Activated naive CD4-positive, alpha-beta T cell treated with anti-CD3 and anti-CD28 coated beads for 36 hours (primary cell): ENCODE data around the gene ITGA2. TPM values are rescaled to one million over a fixed set of nuclear protein-coding genes. Genes with fewer than 3 reads are reported as not detected.

ENCODE experiments used
- CTCF ChIA-PET: fragments of 350-600 bp; sonication (Branson Sonifier 250); formaldehyde crosslinking; loops from one replicate; lab custom pipeline; 2021; ENCODE audit warnings: antibody characterized with exemption; lab: Charles Lee
- DNase-seq: peaks from one replicate; pipeline ENCODE4 v3.0.0-alpha.2; 2020
- H3K27ac Mint-ChIP-seq: one replicate; pipeline ENCODE4 v1.8.0; 2021; ENCODE audit warnings: mild to moderate bottlenecking, mixed read lengths
- H3K27me3 Mint-ChIP-seq: one replicate; pipeline ENCODE4 v1.8.0; 2021; ENCODE audit warnings: low read depth, mixed read lengths
- H3K36me3 Mint-ChIP-seq: one replicate; pipeline ENCODE4 v1.8.0; 2021; ENCODE audit warnings: low read depth, mixed read lengths
- H3K4me1 Mint-ChIP-seq: one replicate; pipeline ENCODE4 v1.8.0; 2021; ENCODE audit warnings: low read depth, mixed read lengths
- H3K4me3 Mint-ChIP-seq: one replicate; pipeline ENCODE4 v1.8.0; 2021; ENCODE audit warnings: mild to moderate bottlenecking, moderate library complexity, mixed read lengths
- H3K9me3 Mint-ChIP-seq: one replicate; pipeline ENCODE4 v1.8.0; 2021; ENCODE audit warnings: mixed read lengths
- intact Hi-C: fragments of 100-400 bp; cut with micrococcal nuclease; formaldehyde crosslinking; loops from one replicate; pipeline ENCODE4 v1.15.1; 2023
- total RNA-seq, 2 experiments: library from RNA; stranded (reverse); gene quantifications; one replicate each; pipeline ENCODE4 v1.2.3, GENCODE V29; 2021

Gene ITGA2
- 1 to 10 TPM; 2.0 to 2.1 TPM for total RNA-seq

GRCh38 chr5:52989025-52989780 lies at the start of gene ITGA2:
TSS of gene ITGA2 (plus strand) at chr5:52989352. CDS start at chr5:52989469, 117 bp downstream.
- CTCF ChIA-PET, result interaction anchor here (0.5 to 5.2 kb wide), 8 partner anchors 21 to 103 kb away, joined by 3 to 18 read pairs (median 4); no protein-coding TSS in a partner anchor

GRCh38 chr5:52943285-52943684 lies 45.9 kb upstream of the ITGA2 start:
- DNase-seq, result no peak
- intact Hi-C loops, result no loop called here
- no peak overlapping the region for H3K4me3 Mint-ChIP-seq
- no peak overlapping the region for H3K27ac Mint-ChIP-seq
- H3K4me1 Mint-ChIP-seq, result peaks cover 9% of the 10 kb centered on the region
- no peaks in the 10 kb centered on the region for H3K9me3 Mint-ChIP-seq
- no peaks in the 10 kb centered on the region for H3K27me3 Mint-ChIP-seq
- no peaks in the 10 kb centered on the region for H3K36me3 Mint-ChIP-seq
- CTCF ChIA-PET, result interaction anchor here (0.6 to 13.2 kb wide), 4 partner anchors 147 to 170 kb away, joined by 3 to 181 read pairs (median 4); no protein-coding TSS in a partner anchor

More at GRCh38 chr5:52989025-52989780, at the start of gene ITGA2:
- Mint-ChIP-seq H3K27me3 (peaks cover 4% of the 10 kb centered on the region), H3K27ac (peak within 1 kb of the TSS; percentile 50), H3K4me1 (peaks cover 24% of the 10 kb centered on the region), H3K4me3 (peak within 1 kb of the TSS; percentile 79), H3K36me3 (no peaks in the 10 kb centered on the region), H3K9me3 (no peaks in the 10 kb centered on the region)
- DNase-seq, result peak; percentile 43
- intact Hi-C loops, result loop anchor here (1.0 to 5.0 kb wide), 3 partner anchors 41 to 187 kb away; no protein-coding TSS in a partner anchor

GRCh38 chr5:52943808-52944207 lies 45.3 kb upstream of the ITGA2 start:
- Mint-ChIP-seq H3K36me3 (no peaks in the 10 kb centered on the region), H3K27ac (no peak overlapping the region), H3K27me3 (no peaks in the 10 kb centered on the region), H3K4me1 (peaks cover 14% of the 10 kb centered on the region), H3K4me3 (no peak overlapping the region), H3K9me3 (no peaks in the 10 kb centered on the region)
- no peak for DNase-seq
- CTCF ChIA-PET, result interaction anchor here (1.4 to 13.2 kb wide), 5 partner anchors 149 to 169 kb away, joined by 3 to 181 read pairs (median 4); partner anchors contain the start of gene MOCS2
- intact Hi-C loops, result no loop called here

- no peaks in the 10 kb centered on the region for H3K27me3 Mint-ChIP-seq
- H3K9me3 Mint-ChIP-seq, result no peaks in the 10 kb centered on the region
- CTCF ChIA-PET, result interaction anchor here (0.7 to 13.2 kb wide), 6 partner anchors 148 to 536 kb away, joined by 3 to 181 read pairs (median 3); partner anchors contain the start of genes FST and MOCS2
- peak overlapping the region; percentile 53 for H3K4me3 Mint-ChIP-seq
- intact Hi-C loops, result loop anchor here (5.0 kb wide), 1 partner anchor 1282 kb away; no protein-coding TSS in a partner anchor
- H3K4me1 Mint-ChIP-seq, result peaks cover 14% of the 10 kb centered on the region
- no peak overlapping the region for H3K27ac Mint-ChIP-seq
- H3K36me3 Mint-ChIP-seq, result no peaks in the 10 kb centered on the region
- DNase-seq, result no peak
Measured at GRCh38 chr5:52945040-52945439, 44.1 kb upstream of the ITGA2 start.

GRCh38 chr5:52947208-52947607 lies 41.9 kb upstream of the ITGA2 start:
- no peak for DNase-seq
- Mint-ChIP-seq H3K27me3 (no peaks in the 10 kb centered on the region), H3K36me3 (no peaks in the 10 kb centered on the region), H3K9me3 (no peaks in the 10 kb centered on the region), H3K27ac (no peak overlapping the region), H3K4me3 (no peak overlapping the region), H3K4me1 (peaks cover 14% of the 10 kb centered on the region)
- CTCF ChIA-PET, result interaction anchor here (0.7 to 13.2 kb wide), 8 partner anchors 9 to 162 kb away, joined by 3 to 181 read pairs (median 13); partner anchors contain the start of genes ITGA2 and MOCS2
- intact Hi-C loops, result loop anchor here (5.0 kb wide), 1 partner anchor 1280 kb away; no protein-coding TSS in a partner anchor

- CTCF ChIA-PET, result interaction anchor here (0.5 to 13.2 kb wide), 20 partner anchors 10 to 248 kb away, joined by 3 to 181 read pairs (median 6); partner anchors contain the start of genes ITGA2 and MOCS2
- Mint-ChIP-seq H3K27me3 (no peaks in the 10 kb centered on the region), H3K9me3 (no peaks in the 10 kb centered on the region), H3K4me3 (no peak overlapping the region), H3K36me3 (no peaks in the 10 kb centered on the region), H3K4me1 (peaks cover 14% of the 10 kb centered on the region), H3K27ac (no peak overlapping the region)
- intact Hi-C loops, result loop anchor here (1.0 to 5.0 kb wide), 8 partner anchors 41 to 1279 kb away; partner anchors contain the start of gene ITGA2
- DNase-seq, result no peak
Measured at GRCh38 chr5:52947851-52948250, 41.3 kb upstream of the ITGA2 start.

- intact Hi-C loops, result loop anchor here (1.0 to 5.0 kb wide), 8 partner anchors 41 to 1279 kb away; partner anchors contain the start of gene ITGA2
- H3K27ac Mint-ChIP-seq, result no peak overlapping the region
Measured at GRCh38 chr5:52948418-52949076, 40.6 kb upstream of the ITGA2 start.

GRCh38 chr5:52950686-52951085 lies 38.5 kb upstream of the ITGA2 start:
- H3K27ac Mint-ChIP-seq, result no peak overlapping the region
- H3K4me1 Mint-ChIP-seq, result peaks cover 10% of the 10 kb centered on the region
- no peak overlapping the region for H3K4me3 Mint-ChIP-seq
- no peaks in the 10 kb centered on the region for H3K27me3 Mint-ChIP-seq
- intact Hi-C loops, result no loop called here
- H3K36me3 Mint-ChIP-seq, result no peaks in the 10 kb centered on the region
- no peaks in the 10 kb centered on the region for H3K9me3 Mint-ChIP-seq
- DNase-seq, result no peak
- CTCF ChIA-PET, result interaction anchor here (1.4 to 13.2 kb wide), 5 partner anchors 123 to 165 kb away, joined by 4 to 181 read pairs (median 7); partner anchors contain the start of gene MOCS2

More at GRCh38 chr5:52948418-52949076, 40.6 kb upstream of the ITGA2 start:
- H3K27me3 Mint-ChIP-seq, result no peaks in the 10 kb centered on the region
- peaks cover 14% of the 10 kb centered on the region for H3K4me1 Mint-ChIP-seq
- no peaks in the 10 kb centered on the region for H3K9me3 Mint-ChIP-seq
- CTCF ChIA-PET, result interaction anchor here (0.5 to 13.2 kb wide), 33 partner anchors 11 to 247 kb away, joined by 3 to 181 read pairs (median 4); partner anchors contain the start of genes ITGA2 and MOCS2
- DNase-seq, result peak; percentile 83
- H3K4me3 Mint-ChIP-seq, result no peak overlapping the region
- no peaks in the 10 kb centered on the region for H3K36me3 Mint-ChIP-seq

GRCh38 chr5:52952483-52952882 lies 36.7 kb upstream of the ITGA2 start:
- H3K27me3 Mint-ChIP-seq, result no peaks in the 10 kb centered on the region
- CTCF ChIA-PET, result interaction anchor here (13.2 kb wide), 1 partner anchor 146 kb away, joined by 181 read pairs; no protein-coding TSS in a partner anchor

GRCh38 chr5:52956014-52956413 lies 33.1 kb upstream of the ITGA2 start:
- intact Hi-C loops, result no loop called here
- Mint-ChIP-seq H3K27ac (no peak overlapping the region), H3K4me1 (no peaks in the 10 kb centered on the region)

More at GRCh38 chr5:52952483-52952882, 36.7 kb upstream of the ITGA2 start:
- Mint-ChIP-seq H3K36me3 (no peaks in the 10 kb centered on the region), H3K4me1 (peaks cover 5% of the 10 kb centered on the region), H3K4me3 (no peak overlapping the region), H3K27ac (no peak overlapping the region), H3K9me3 (no peaks in the 10 kb centered on the region)
- intact Hi-C loops, result no loop called here
- DNase-seq, result no peak

GRCh38 chr5:52956915-52957747 lies 32.0 kb upstream of the ITGA2 start:
- H3K36me3 Mint-ChIP-seq, result no peaks in the 10 kb centered on the region
- CTCF ChIA-PET, result interaction anchor here (0.8 kb wide), 1 partner anchor 174 kb away, joined by 3 read pairs; no protein-coding TSS in a partner anchor
- peaks cover 4% of the 10 kb centered on the region for H3K27me3 Mint-ChIP-seq
- H3K4me3 Mint-ChIP-seq, result no peak overlapping the region
- H3K4me1 Mint-ChIP-seq, result no peaks in the 10 kb centered on the region
- DNase-seq, result no peak
- intact Hi-C loops, result no loop called here
- H3K9me3 Mint-ChIP-seq, result peaks cover 2% of the 10 kb centered on the region
- no peak overlapping the region for H3K27ac Mint-ChIP-seq

More at GRCh38 chr5:52956014-52956413, 33.1 kb upstream of the ITGA2 start:
- Mint-ChIP-seq H3K4me3 (no peak overlapping the region), H3K36me3 (no peaks in the 10 kb centered on the region), H3K9me3 (peaks cover 2% of the 10 kb centered on the region), H3K27me3 (peaks cover 4% of the 10 kb centered on the region)
- DNase-seq, result no peak
- CTCF ChIA-PET, result no interaction called here
